ENCODE measurements around the gene RPGRIP1L.

The RPGRIP1L gene

GRCh38 chr16:53664724-53665345 lies 38.8 kb downstream of the RPGRIP1L start:
- no peaks in the 10 kb centered on the region for H3K4me1 Mint-ChIP-seq

GRCh38 chr16:53662072-53662471 lies 41.6 kb downstream of the RPGRIP1L start:
- no peaks in the 10 kb centered on the region for H3K27me3 Mint-ChIP-seq
- H3K27ac Mint-ChIP-seq: no peak overlapping the region
- H3K4me1 Mint-ChIP-seq: no peaks in the 10 kb centered on the region
- no peak overlapping the region for H3K4me3 Mint-ChIP-seq
- H3K9me3 Mint-ChIP-seq: no peaks in the 10 kb centered on the region
- peaks cover 4% of the 10 kb centered on the region for H3K36me3 Mint-ChIP-seq
- no peak for DNase-seq (ENCODE audit: low spot score in 2 of 2)
- ATAC-seq (ENCODE audit: low read depth): no peak

More at GRCh38 chr16:53664724-53665345, 38.8 kb downstream of the RPGRIP1L start:
- DNase-seq (ENCODE audit: low spot score in 2 of 2) (no peak), ATAC-seq (ENCODE audit: low read depth) (no peak)
- no peak overlapping the region for H3K27ac Mint-ChIP-seq
- no peaks in the 10 kb centered on the region for H3K9me3 Mint-ChIP-seq
- no peaks in the 10 kb centered on the region for H3K27me3 Mint-ChIP-seq
- H3K36me3 Mint-ChIP-seq: no peaks in the 10 kb centered on the region
- no peak overlapping the region for H3K4me3 Mint-ChIP-seq

- DNase-seq (ENCODE audit: low spot score in 2 of 2): no peak
- Mint-ChIP-seq H3K4me1 (no peaks in the 10 kb centered on the region), H3K4me3 (no peak overlapping the region), H3K27me3 (no peaks in the 10 kb centered on the region), H3K9me3 (no peaks in the 10 kb centered on the region), H3K36me3 (peaks cover 20% of the 10 kb centered on the region), H3K27ac (no peak overlapping the region)
- ATAC-seq (ENCODE audit: low read depth): no peak
Measured at GRCh38 chr16:53654946-53655345, 48.7 kb downstream of the RPGRIP1L start.

GRCh38 chr16:53651357-53651756 lies 52.3 kb downstream of the RPGRIP1L start:
- peaks cover 26% of the 10 kb centered on the region for H3K36me3 Mint-ChIP-seq
- no peaks in the 10 kb centered on the region for H3K4me1 Mint-ChIP-seq
- no peak overlapping the region for H3K27ac Mint-ChIP-seq
- no peaks in the 10 kb centered on the region for H3K9me3 Mint-ChIP-seq
- H3K27me3 Mint-ChIP-seq: no peaks in the 10 kb centered on the region
- DNase-seq (ENCODE audit: low spot score in 2 of 2) (no peak), ATAC-seq (ENCODE audit: low read depth) (no peak)
- no peak overlapping the region for H3K4me3 Mint-ChIP-seq

GRCh38 chr16:53646506-53646905 lies 57.2 kb downstream of the RPGRIP1L start:
- ATAC-seq (ENCODE audit: low read depth): no peak
- H3K27ac Mint-ChIP-seq: no peak overlapping the region
- H3K9me3 Mint-ChIP-seq: peaks cover 11% of the 10 kb centered on the region
- no peaks in the 10 kb centered on the region for H3K4me1 Mint-ChIP-seq
- H3K4me3 Mint-ChIP-seq: no peak overlapping the region
- DNase-seq (ENCODE audit: low spot score in 2 of 2): no peak
- peaks cover 40% of the 10 kb centered on the region for H3K36me3 Mint-ChIP-seq
- H3K27me3 Mint-ChIP-seq: no peaks in the 10 kb centered on the region

- DNase-seq (ENCODE audit: low spot score in 2 of 2) (no peak), ATAC-seq (ENCODE audit: low read depth) (no peak)
- H3K4me1 Mint-ChIP-seq: no peaks in the 10 kb centered on the region
- peaks cover 11% of the 10 kb centered on the region for H3K9me3 Mint-ChIP-seq
- H3K36me3 Mint-ChIP-seq: peaks cover 45% of the 10 kb centered on the region
- no peak overlapping the region for H3K27ac Mint-ChIP-seq
- H3K27me3 Mint-ChIP-seq: no peaks in the 10 kb centered on the region
- H3K4me3 Mint-ChIP-seq: no peak overlapping the region
Measured at GRCh38 chr16:53643474-53643873, 60.2 kb downstream of the RPGRIP1L start.

- ATAC-seq (ENCODE audit: low read depth) (no peak), DNase-seq (ENCODE audit: low spot score in 2 of 2) (no peak)
- H3K4me1 Mint-ChIP-seq: no peaks in the 10 kb centered on the region
- H3K27ac Mint-ChIP-seq: no peak overlapping the region
- H3K27me3 Mint-ChIP-seq: no peaks in the 10 kb centered on the region
- H3K4me3 Mint-ChIP-seq: no peak overlapping the region
- H3K9me3 Mint-ChIP-seq: peaks cover 11% of the 10 kb centered on the region
- peaks cover 44% of the 10 kb centered on the region for H3K36me3 Mint-ChIP-seq
Measured at GRCh38 chr16:53642094-53642493, 61.6 kb downstream of the RPGRIP1L start.

- H3K27me3 Mint-ChIP-seq: no peaks in the 10 kb centered on the region
- no peak for ATAC-seq (ENCODE audit: low read depth)
- no peaks in the 10 kb centered on the region for H3K4me1 Mint-ChIP-seq
- peaks cover 20% of the 10 kb centered on the region for H3K36me3 Mint-ChIP-seq
- H3K4me3 Mint-ChIP-seq: no peak overlapping the region
- DNase-seq (ENCODE audit: low spot score in 2 of 2): no peak
- no peak overlapping the region for H3K27ac Mint-ChIP-seq
- no peaks in the 10 kb centered on the region for H3K9me3 Mint-ChIP-seq
Measured at GRCh38 chr16:53636978-53637377, 66.7 kb downstream of the RPGRIP1L start.

GRCh38 chr16:53632526-53632925 lies 71.1 kb downstream of the RPGRIP1L start:
- Mint-ChIP-seq H3K27me3 (no peaks in the 10 kb centered on the region), H3K9me3 (no peaks in the 10 kb centered on the region), H3K4me3 (no peak overlapping the region), H3K4me1 (peaks cover 3% of the 10 kb centered on the region), H3K36me3 (peaks cover 13% of the 10 kb centered on the region), H3K27ac (no peak overlapping the region)
- DNase-seq (ENCODE audit: low spot score in 2 of 2): no peak
- ATAC-seq (ENCODE audit: low read depth): no peak

GRCh38 chr16:53631236-53632025 lies 72.2 kb downstream of the RPGRIP1L start:
- peaks cover 8% of the 10 kb centered on the region for H3K36me3 Mint-ChIP-seq
- H3K4me1 Mint-ChIP-seq: peaks cover 3% of the 10 kb centered on the region
- no peak for DNase-seq (ENCODE audit: low spot score in 2 of 2)
- H3K9me3 Mint-ChIP-seq: no peaks in the 10 kb centered on the region
- no peak for ATAC-seq (ENCODE audit: low read depth)
- no peaks in the 10 kb centered on the region for H3K27me3 Mint-ChIP-seq
- no peak overlapping the region for H3K27ac Mint-ChIP-seq
- H3K4me3 Mint-ChIP-seq: no peak overlapping the region

- DNase-seq (ENCODE audit: low spot score in 2 of 2) (no peak), ATAC-seq (ENCODE audit: low read depth) (no peak)
- Mint-ChIP-seq H3K36me3 (peaks cover 3% of the 10 kb centered on the region), H3K27me3 (no peaks in the 10 kb centered on the region), H3K9me3 (no peaks in the 10 kb centered on the region), H3K4me1 (peaks cover 3% of the 10 kb centered on the region), H3K4me3 (no peak overlapping the region), H3K27ac (no peak overlapping the region)
Measured at GRCh38 chr16:53629607-53630312, 73.9 kb downstream of the RPGRIP1L start.

- Mint-ChIP-seq H3K36me3 (no peaks in the 10 kb centered on the region), H3K4me1 (peaks cover 3% of the 10 kb centered on the region), H3K4me3 (no peak overlapping the region), H3K27ac (no peak overlapping the region), H3K9me3 (no peaks in the 10 kb centered on the region), H3K27me3 (no peaks in the 10 kb centered on the region)
- DNase-seq (ENCODE audit: low spot score in 2 of 2) (no peak), ATAC-seq (ENCODE audit: low read depth) (no peak)
Measured at GRCh38 chr16:53629151-53629550, 74.5 kb downstream of the RPGRIP1L start.

- H3K27ac Mint-ChIP-seq: no peak overlapping the region
- H3K4me1 Mint-ChIP-seq: peaks cover 3% of the 10 kb centered on the region
- H3K27me3 Mint-ChIP-seq: no peaks in the 10 kb centered on the region
- ATAC-seq (ENCODE audit: low read depth) (no peak), DNase-seq (ENCODE audit: low spot score in 2 of 2) (no peak)
- H3K36me3 Mint-ChIP-seq: peaks cover 2% of the 10 kb centered on the region
- no peaks in the 10 kb centered on the region for H3K9me3 Mint-ChIP-seq
- no peak overlapping the region for H3K4me3 Mint-ChIP-seq
Measured at GRCh38 chr16:53626811-53627210, 76.8 kb downstream of the RPGRIP1L start.

GRCh38 chr16:53626161-53626560 lies 77.5 kb downstream of the RPGRIP1L start:
- peaks cover 3% of the 10 kb centered on the region for H3K4me1 Mint-ChIP-seq
- DNase-seq (ENCODE audit: low spot score in 2 of 2): no peak
- H3K9me3 Mint-ChIP-seq: no peaks in the 10 kb centered on the region
- ATAC-seq (ENCODE audit: low read depth): no peak
- H3K27ac Mint-ChIP-seq: no peak overlapping the region
- H3K36me3 Mint-ChIP-seq: peaks cover 2% of the 10 kb centered on the region
- H3K4me3 Mint-ChIP-seq: no peak overlapping the region
- no peaks in the 10 kb centered on the region for H3K27me3 Mint-ChIP-seq
